Activated naive CD4-positive, alpha-beta T cell treated with anti-CD3 and anti-CD28 coated beads, Interleukin-2, amount 50 U/mL, for 24 hours (primary cell): ENCODE data around the gene TTLL1.
"Not testable (repeated sequence)": the region's sequence is repeated elsewhere in the genome, so short reads cannot be mapped to it uniquely, and the experiment has no call there.

Source experiments
- H3K27ac Mint-ChIP-seq: one replicate; pipeline ENCODE4 v1.8.0; 2021; ENCODE audit warnings: mild to moderate bottlenecking, mixed read lengths
- H3K27me3 Mint-ChIP-seq: one replicate; pipeline ENCODE4 v1.8.0; 2021; ENCODE audit warnings: mixed read lengths
- H3K36me3 Mint-ChIP-seq: one replicate; pipeline ENCODE4 v1.8.0; 2021; ENCODE audit warnings: mixed read lengths
- H3K4me1 Mint-ChIP-seq: one replicate; pipeline ENCODE4 v1.8.0; 2021; ENCODE audit warnings: mixed read lengths
- H3K4me3 Mint-ChIP-seq: one replicate; pipeline ENCODE4 v1.8.0; 2021; ENCODE audit warnings: mild to moderate bottlenecking, mixed read lengths
- H3K9me3 Mint-ChIP-seq: one replicate; pipeline ENCODE4 v1.8.0; 2021; ENCODE audit warnings: mixed read lengths

TTLL1 gene

GRCh38 chr22:42997582-42998090 is 91.6 kb downstream of the TTLL1 start:
- H3K4me3 Mint-ChIP-seq = no peak overlapping the region
- H3K36me3 Mint-ChIP-seq = peaks cover 3% of the 10 kb centered on the region
- H3K27ac Mint-ChIP-seq = peak overlapping the region; percentile 39
- peaks cover 61% of the 10 kb centered on the region for H3K4me1 Mint-ChIP-seq
- no peaks in the 10 kb centered on the region for H3K9me3 Mint-ChIP-seq
- H3K27me3 Mint-ChIP-seq = no peaks in the 10 kb centered on the region

DNA sequence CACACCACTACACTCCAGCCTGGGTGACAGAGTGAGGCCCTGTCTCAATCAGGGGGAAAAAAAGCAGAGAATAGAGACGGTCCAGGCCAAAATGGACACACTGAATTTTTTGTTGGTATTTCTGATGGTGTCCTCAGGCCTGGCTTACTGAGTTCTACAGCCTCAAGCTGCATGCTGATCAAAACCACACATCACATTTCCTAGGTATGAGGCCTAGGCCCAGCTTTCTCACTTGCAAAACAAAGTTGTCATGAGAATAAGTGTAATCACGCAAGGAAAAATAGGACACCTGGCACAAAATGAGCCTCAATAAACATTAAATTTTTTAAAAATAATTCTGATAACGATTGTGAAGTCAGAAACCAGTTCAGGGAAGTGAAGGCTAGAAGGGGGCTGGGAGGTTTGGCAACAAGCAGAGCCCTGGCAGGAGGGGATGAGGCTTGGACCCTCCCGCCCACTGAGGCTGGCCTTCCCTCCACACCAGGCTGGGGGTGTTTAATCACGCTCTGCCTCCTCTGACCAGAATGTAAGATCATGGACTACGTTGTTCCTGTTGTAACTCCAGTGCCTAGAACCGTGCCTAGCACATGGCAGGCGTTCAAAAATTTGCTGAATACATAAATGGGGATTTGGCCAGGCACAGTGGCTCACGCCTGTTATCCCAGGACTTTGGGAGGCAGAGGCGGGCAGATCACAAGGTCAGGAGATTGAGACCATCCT is 92.4 kb downstream of the TTLL1 start:
- Mint-ChIP-seq H3K4me1 (peaks cover 53% of the 10 kb centered on the region), H3K27me3 (no peaks in the 10 kb centered on the region), H3K27ac (peak overlapping the region; percentile 46), H3K9me3 (no peaks in the 10 kb centered on the region), H3K36me3 (peaks cover 6% of the 10 kb centered on the region), H3K4me3 (no peak overlapping the region)

DNA sequence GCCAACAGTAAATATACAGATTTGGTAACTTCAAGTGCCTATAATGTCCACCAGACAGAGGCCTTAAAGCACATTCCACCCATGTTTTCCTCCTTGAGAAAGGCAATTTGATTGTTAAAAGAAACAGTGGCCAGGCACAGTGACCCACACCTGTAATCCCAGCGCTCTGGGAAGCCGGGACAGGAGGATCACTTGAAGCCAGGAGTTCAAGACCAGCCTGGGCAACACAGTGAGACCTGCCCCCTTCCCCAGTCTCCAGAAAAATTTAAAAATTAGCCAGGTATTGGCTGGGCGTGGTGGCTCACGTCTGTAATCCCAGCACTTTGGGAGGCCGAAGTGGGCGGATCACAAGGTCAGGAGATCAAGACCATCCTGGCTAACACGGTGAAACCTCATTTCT is 93.5 kb downstream of the TTLL1 start:
- not testable (repeated sequence) for H3K9me3 Mint-ChIP-seq, H3K27ac Mint-ChIP-seq, H3K36me3 Mint-ChIP-seq, H3K27me3 Mint-ChIP-seq, H3K4me3 Mint-ChIP-seq
- peaks cover 45% of the 10 kb centered on the region for H3K4me1 Mint-ChIP-seq

DNA sequence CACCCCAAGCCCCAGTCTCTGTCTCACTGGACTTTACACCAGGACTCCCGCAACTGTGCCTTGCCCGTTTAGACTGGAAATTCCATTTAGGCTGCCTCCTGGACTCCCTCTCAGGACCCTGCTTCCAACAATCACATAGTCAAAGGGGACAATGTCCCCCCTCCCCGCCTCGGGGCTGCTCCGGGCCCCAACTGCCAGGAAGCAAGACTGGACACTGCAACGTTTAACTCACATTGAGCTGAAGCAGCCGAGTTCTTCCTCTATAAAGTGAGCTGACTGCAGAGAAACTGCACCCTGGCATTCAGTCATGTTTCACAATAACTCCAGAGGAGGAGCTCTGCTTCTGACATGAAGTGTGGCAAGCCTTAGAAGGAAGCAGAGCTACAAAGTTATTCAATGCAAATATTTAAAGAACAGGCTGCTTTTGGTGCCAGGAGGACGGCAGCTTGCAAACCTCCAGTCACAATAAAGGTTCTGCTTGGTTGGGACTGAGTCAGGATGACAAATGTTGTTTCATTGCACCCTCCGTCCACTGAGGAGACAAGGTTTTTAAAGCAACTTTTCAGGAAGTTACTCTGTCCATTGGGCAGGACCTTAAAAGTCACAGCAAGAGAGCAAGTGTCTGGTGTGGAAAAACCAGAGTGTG is 94.2 kb downstream of the TTLL1 start:
- H3K36me3 Mint-ChIP-seq = peaks cover 7% of the 10 kb centered on the region
- H3K9me3 Mint-ChIP-seq = no peaks in the 10 kb centered on the region
- peaks cover 44% of the 10 kb centered on the region for H3K4me1 Mint-ChIP-seq
- H3K27me3 Mint-ChIP-seq = no peaks in the 10 kb centered on the region
- no peak overlapping the region for H3K4me3 Mint-ChIP-seq
- no peak overlapping the region for H3K27ac Mint-ChIP-seq

- Mint-ChIP-seq H3K27me3 (no peaks in the 10 kb centered on the region), H3K9me3 (no peaks in the 10 kb centered on the region), H3K4me3 (no peak overlapping the region), H3K4me1 (peaks cover 39% of the 10 kb centered on the region), H3K27ac (no peak overlapping the region), H3K36me3 (peaks cover 7% of the 10 kb centered on the region)
These were observed 94.8 kb downstream of the TTLL1 start for GRCh38 chr22:42994276-42994916.

DNA sequence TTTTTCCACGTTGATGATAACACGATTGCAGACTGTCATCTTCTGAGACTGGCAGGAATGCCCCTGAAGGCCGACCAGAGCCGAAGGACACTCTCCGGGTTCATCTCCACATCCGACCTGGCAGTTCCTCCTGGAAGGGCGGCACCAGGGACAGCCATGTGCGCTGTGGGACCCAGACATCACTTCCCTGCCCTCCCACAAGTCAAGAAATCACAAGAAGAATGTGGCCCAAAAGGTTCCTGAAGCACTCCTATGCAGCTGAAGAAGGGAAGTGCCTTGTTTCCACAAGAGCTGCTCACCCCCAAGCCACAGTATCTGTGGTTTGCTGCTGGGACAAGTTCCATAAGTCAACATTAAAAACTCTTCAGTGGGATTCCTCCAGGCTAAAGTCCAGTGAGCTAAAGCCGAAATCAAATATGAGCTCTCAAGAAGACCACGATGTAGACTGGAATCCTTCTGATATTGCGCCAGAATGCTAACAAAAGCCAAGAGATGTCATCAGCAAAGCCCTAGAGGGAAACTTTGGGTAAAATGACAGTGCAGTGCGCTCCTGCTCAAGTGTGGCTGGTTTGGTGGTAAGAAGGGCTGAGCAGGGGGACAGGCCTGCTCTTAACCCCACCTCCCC is 95.4 kb downstream of the TTLL1 start:
- H3K36me3 Mint-ChIP-seq = peaks cover 7% of the 10 kb centered on the region
- no peaks in the 10 kb centered on the region for H3K9me3 Mint-ChIP-seq
- no peaks in the 10 kb centered on the region for H3K27me3 Mint-ChIP-seq
- H3K4me3 Mint-ChIP-seq = no peak overlapping the region
- H3K4me1 Mint-ChIP-seq = peaks cover 32% of the 10 kb centered on the region
- H3K27ac Mint-ChIP-seq = no peak overlapping the region

DNA sequence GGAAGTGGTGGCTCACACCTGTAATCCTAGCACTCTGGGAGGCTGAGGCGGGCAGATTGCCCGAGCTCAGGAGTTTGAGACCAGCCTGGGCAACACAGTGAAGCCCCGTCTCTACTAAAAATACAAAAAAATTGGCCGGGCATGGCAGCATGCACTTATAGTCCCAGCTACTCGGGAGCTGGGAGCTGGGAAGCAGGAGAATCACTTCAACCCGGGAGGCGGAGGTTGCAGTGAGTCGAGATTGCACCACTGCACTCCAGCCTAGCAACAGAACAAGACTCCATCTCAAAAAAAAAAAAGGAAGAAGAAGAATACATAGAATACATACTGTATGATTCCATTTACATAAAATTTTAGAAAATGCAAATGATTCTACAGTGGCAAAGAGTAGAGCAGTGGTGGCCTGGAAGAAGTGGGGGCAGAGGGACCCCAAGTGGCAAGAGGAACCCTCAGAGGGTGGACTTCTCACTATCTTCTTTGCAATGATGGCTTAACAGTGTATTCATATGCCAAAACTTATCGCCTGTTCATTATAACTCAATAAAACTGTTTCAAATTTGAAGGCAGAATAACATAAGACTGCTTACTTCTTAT is 96.2 kb downstream of the TTLL1 start:
- H3K4me1 Mint-ChIP-seq = peaks cover 24% of the 10 kb centered on the region
- H3K4me3 Mint-ChIP-seq = no peak overlapping the region
- peaks cover 7% of the 10 kb centered on the region for H3K36me3 Mint-ChIP-seq
- no peaks in the 10 kb centered on the region for H3K27me3 Mint-ChIP-seq
- no peaks in the 10 kb centered on the region for H3K9me3 Mint-ChIP-seq
- H3K27ac Mint-ChIP-seq = no peak overlapping the region

- no peaks in the 10 kb centered on the region for H3K27me3 Mint-ChIP-seq
- H3K9me3 Mint-ChIP-seq = no peaks in the 10 kb centered on the region
- peaks cover 20% of the 10 kb centered on the region for H3K4me1 Mint-ChIP-seq
These were observed 97.1 kb downstream of the TTLL1 start for GRCh38 chr22:42992092-42992491.

GRCh38 chr22:42991010-42991651 is 98.1 kb downstream of the TTLL1 start:
- Mint-ChIP-seq H3K27ac (no peak overlapping the region), H3K27me3 (no peaks in the 10 kb centered on the region), H3K9me3 (no peaks in the 10 kb centered on the region), H3K36me3 (peaks cover 7% of the 10 kb centered on the region), H3K4me3 (no peak overlapping the region), H3K4me1 (peaks cover 26% of the 10 kb centered on the region)

More at GRCh38 chr22:42992092-42992491, 97.1 kb downstream of the TTLL1 start:
- H3K4me3 Mint-ChIP-seq = no peak overlapping the region
- H3K36me3 Mint-ChIP-seq = peaks cover 7% of the 10 kb centered on the region
- H3K27ac Mint-ChIP-seq = no peak overlapping the region

DNA sequence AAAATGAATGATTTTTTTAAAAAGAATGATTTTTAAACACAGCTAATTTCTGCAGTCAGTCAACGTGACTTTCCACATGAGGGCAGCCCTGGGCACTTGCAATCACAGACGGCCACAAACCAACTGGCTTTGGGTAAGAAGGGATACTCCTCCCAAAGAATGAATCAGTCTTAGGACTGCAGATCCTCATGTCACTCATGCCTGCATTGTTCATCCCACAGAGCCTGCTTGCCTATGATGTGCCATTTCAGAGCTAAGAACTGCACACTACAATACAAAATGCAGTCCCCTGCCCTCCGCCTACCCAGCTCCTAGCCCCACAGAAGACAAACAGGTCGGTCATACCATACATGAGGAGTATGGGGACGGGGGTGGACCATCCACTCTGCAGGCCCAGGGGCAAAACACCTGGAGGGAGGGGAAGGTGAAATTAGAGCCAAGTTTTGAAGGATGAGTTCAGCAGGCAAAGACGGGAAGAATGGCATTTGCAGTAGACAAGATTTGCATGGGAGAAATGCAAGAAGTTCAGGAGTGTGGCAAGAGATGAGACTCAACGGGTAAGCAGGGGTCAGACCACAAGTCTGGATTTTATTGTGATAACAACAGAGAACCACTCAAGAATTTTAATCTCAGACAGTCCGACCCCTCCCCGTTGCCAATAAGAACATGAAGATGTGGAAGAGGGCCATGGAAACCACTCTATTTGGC is 98.9 kb downstream of the TTLL1 start:
- H3K36me3 Mint-ChIP-seq = peaks cover 7% of the 10 kb centered on the region
- no peak overlapping the region for H3K4me3 Mint-ChIP-seq
- peaks cover 32% of the 10 kb centered on the region for H3K4me1 Mint-ChIP-seq
- no peak overlapping the region for H3K27ac Mint-ChIP-seq
- H3K9me3 Mint-ChIP-seq = no peaks in the 10 kb centered on the region
- no peaks in the 10 kb centered on the region for H3K27me3 Mint-ChIP-seq
